Vagina (tissue), 2 donors: ENCODE data around the gene TMEM141.
"Not testable (repeated sequence)": the region's sequence is repeated elsewhere in the genome, so short reads cannot be mapped to it uniquely, and the experiment has no call there.

Experiments
- CTCF ChIP-seq, 3 experiments: fragments of 450-650 bp in 2 of 3; fragments of 200-600 bp in 1 of 3; sonication (generic) in 1 of 3; IDR thresholded peaks; one replicate each; pipeline ENCODE4 v1.5.1; 2017 to 2019; ENCODE audit warnings: antibody characterized with exemption in 3 of 3, mild to moderate bottlenecking in 2 of 3, moderate library complexity in 2 of 3
- POLR2A ChIP-seq, 2 donors: fragments of 450-650 bp; IDR thresholded peaks; one replicate each; pipeline ENCODE4 v1.6.1; 2017; ENCODE audit warnings: antibody characterized with exemption in 2 of 2, mild to moderate bottlenecking in 2 of 2, moderate library complexity in 2 of 2

GRCh38 chr9:136765745-136766409, 25.3 kb upstream of the TMEM141 start:
- not testable (repeated sequence) for TF ChIP-seq CTCF, POLR2A (IDR thresholded peaks at IDR 0.05)
